Measurements from ENCODE around the gene HADHB. TPM values are rescaled to one million over a fixed set of nuclear protein-coding genes. Genes with fewer than 3 reads are reported as not detected.
A peak's percentile ranks its signal among the peaks of the same experiment; 100 is the strongest.
"Not testable (repeated sequence)": the region's sequence is repeated elsewhere in the genome, so short reads cannot be mapped to it uniquely, and the experiment has no call there.

Gene HADHB
- total RNA-seq, 2 experiments from 2014 or later: 71.4 to 72.6 TPM

DNA sequence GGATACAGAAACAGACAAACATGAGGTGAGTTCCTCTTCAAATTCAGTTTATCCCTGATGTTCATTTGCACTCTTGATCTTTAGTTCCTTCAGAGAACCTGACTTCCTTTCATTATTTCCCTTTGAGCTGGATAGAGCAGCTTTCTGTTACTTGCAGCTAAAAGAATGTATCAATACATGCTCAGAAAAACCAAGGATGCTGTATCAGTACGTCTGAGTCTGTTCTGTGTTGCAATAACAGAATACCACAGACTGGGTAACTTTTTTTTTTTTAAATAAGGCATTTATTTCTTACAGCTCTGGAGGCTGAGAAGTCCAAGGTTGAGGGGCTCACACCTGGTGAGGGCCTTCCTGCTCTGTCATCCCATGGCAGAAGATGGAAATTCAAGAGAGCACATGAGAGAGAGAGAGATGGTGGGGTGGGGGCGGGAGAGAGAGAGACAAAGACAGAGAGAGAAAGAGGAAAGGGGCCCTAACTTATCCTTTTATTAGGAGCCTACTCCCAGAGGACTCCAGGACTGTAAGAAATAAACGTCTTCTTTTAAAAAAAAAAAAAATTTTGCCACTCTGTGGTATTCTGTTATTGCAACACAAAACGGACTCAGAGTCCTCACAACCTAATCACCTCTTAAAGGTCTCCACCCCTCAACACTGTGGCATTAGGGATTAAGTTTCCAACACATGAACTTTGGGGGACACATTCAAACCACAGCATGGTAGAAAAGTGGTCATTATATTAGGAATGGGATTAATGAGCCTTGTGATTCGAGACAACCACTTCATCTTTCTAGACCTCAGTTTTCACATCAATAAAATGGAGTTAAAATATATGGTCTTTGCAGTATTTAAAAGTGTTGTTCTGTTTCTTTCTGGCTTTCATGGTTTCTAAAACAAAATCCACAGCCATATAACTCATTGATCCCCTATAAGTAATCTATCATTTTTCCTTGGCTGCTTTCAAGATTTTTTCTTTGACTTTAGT lies 82.8 kb downstream of the HADHB start:
- Mint-ChIP-seq H3K4me3 (no peak overlapping the region), H3K9me3 (no peaks in the 10 kb centered on the region), H3K36me3 (ENCODE audit: low read depth) (no peaks in the 10 kb centered on the region), H3K27me3 (no peaks in the 10 kb centered on the region), H3K4me1 (peaks cover 43% of the 10 kb centered on the region), H3K27ac (peak overlapping the region; percentile 4)
- no peak for DNase-seq
- CTCF ChIA-PET: interaction anchor here (0.7 to 1.3 kb wide), 8 partner anchors 18 to 337 kb away, joined by 3 to 7 read pairs (median 3); partner anchors contain the start of gene SELENOI
- POLR2A ChIA-PET: interaction anchor here (0.6 to 3.8 kb wide), 4 partner anchors 19 to 91 kb away, joined by 3 to 18 read pairs (median 4); partner anchors contain the start of genes ADGRF3 and SELENOI

DNA sequence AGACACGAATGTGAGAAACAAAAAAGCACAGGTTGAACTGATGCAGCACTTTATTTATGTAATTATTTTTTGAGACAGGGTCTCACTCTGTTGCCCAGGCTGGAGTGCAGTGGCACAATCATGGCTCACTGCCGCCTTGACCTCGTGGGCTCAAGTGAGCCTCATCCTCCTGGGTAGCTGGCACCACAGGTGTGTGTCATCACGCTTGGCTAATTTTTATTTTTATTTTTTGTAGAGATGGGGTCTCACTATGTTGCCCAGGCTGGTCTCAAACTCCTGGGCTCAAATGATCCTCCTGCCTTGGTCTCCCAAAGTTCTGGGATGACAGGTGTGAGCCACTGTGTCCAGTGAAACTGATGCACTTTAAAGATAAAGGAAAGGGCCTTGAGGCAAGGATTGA lies 84.3 kb downstream of the HADHB start:
- H3K27me3 Mint-ChIP-seq; H3K36me3 Mint-ChIP-seq (ENCODE audit: low read depth); H3K27ac Mint-ChIP-seq; DNase-seq; H3K9me3 Mint-ChIP-seq; H3K4me3 Mint-ChIP-seq; POLR2A ChIA-PET: not testable (repeated sequence)
- H3K4me1 Mint-ChIP-seq: peaks cover 43% of the 10 kb centered on the region
- CTCF ChIA-PET: interaction anchor here (1.0 to 3.5 kb wide), 6 partner anchors 8 to 378 kb away, joined by 4 to 15 read pairs (median 8); partner anchors contain the start of genes ADGRF3, HADHB and SELENOI

DNA sequence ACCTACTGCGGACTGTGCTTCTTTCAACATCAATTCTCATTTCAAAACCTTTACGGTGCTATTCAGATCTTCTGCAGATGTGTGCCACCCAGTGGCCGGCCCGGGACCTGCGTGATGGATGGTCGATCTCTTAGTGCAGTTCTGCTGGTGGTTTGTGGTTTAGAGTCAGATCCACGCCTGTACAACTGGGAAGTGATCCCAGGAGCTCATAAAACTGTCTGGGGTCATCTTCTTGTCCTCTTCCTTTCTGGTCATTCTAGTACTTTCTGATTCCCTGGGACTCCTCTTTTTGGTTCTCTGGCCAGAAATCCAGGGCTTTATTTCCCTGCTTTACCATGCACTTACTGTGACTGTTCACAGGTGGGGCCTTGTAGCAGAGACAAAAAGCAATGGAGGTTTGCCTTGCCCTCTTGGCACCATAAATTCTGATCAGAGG lies 85.4 kb downstream of the HADHB start:
- Mint-ChIP-seq H3K27me3 (no peaks in the 10 kb centered on the region), H3K9me3 (no peaks in the 10 kb centered on the region), H3K36me3 (ENCODE audit: low read depth) (no peaks in the 10 kb centered on the region), H3K4me3 (no peak overlapping the region), H3K4me1 (peaks cover 41% of the 10 kb centered on the region), H3K27ac (no peak overlapping the region)
- CTCF ChIA-PET: interaction anchor here (0.5 to 3.5 kb wide), 16 partner anchors 9 to 758 kb away, joined by 3 to 15 read pairs (median 4); partner anchors contain the start of genes ADGRF3, HADHB and SELENOI
- peak; percentile 88 for DNase-seq
- POLR2A ChIA-PET: interaction anchor here (1.1 to 1.4 kb wide), 2 partner anchors 87 to 297 kb away, joined by 3 to 4 read pairs; no protein-coding TSS in a partner anchor

DNA sequence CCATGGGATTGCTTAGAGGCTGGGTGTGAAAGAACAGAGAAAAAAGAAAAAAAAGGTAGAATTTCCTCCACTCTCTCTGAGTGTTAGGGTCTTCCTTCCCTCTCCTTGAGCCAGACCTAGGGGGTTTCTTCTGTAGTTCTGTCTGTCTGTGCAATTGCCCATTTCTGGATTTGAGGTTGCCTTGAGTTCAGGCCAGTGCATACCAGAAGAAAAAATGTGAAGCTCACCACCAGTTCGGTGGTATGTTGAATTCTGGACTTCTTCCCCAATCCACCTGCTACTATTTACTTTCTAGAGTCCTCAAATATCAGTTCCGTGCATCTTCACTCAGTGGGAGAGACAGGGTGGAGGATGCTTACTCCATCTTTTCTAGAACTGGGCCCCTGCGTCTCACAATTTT lies 85.9 kb downstream of the HADHB start:
- Mint-ChIP-seq H3K36me3 (ENCODE audit: low read depth) (no peaks in the 10 kb centered on the region), H3K27me3 (no peaks in the 10 kb centered on the region), H3K4me3 (no peak overlapping the region), H3K9me3 (no peaks in the 10 kb centered on the region), H3K27ac (no peak overlapping the region), H3K4me1 (peaks cover 40% of the 10 kb centered on the region)
- POLR2A ChIA-PET: interaction anchor here (1.4 kb wide), 2 partner anchors 31 to 297 kb away, joined by 3 to 4 read pairs; no protein-coding TSS in a partner anchor
- DNase-seq: no peak
- CTCF ChIA-PET: interaction anchor here (0.5 to 3.5 kb wide), 15 partner anchors 9 to 464 kb away, joined by 3 to 15 read pairs (median 3); partner anchors contain the start of genes ADGRF3, HADHB and SELENOI

DNA sequence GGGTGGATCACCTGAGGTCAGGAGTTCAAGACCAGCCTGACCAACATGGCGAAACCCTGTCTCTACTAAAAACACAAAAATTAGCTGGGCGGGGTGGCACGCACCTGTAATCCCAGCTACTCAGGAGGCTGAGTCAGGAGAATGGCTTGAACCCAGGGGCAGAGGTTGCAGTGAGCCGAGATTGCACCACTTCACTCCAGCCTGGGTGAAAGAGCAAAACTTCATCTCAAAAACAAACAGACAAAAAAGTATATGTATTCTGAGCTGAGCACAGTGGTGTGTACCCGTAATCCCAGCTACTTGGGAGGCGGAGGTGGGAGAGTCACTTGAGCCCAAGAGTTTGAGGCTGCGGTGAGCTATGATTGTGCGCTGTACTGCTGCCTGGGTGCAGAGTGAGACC lies 86.6 kb downstream of the HADHB start:
- not testable (repeated sequence) for H3K9me3 Mint-ChIP-seq
- CTCF ChIA-PET: interaction anchor here (1.1 to 3.5 kb wide), 7 partner anchors 10 to 341 kb away, joined by 3 to 15 read pairs (median 5); partner anchors contain the start of genes ADGRF3, HADHB and SELENOI

DNA sequence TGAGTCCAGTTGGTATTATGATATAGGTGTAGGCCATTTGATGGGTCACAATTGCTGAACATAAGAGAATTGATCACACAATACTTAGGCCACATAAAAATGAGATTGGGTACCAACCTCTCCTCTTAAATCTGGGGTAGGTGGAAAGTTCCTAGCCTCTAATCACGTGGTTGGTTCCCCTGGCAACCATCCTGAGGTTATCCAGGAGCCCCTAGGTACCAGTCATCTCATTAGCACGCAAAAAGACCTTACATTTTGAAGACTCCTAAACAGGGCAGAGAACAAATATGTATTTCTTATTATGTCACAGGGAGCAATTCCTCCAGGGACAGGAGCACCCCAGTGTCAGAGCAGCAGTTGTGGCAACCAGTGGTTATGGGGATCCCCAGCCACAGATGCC lies 88.6 kb downstream of the HADHB start:
- Mint-ChIP-seq H3K27ac (no peak overlapping the region), H3K4me1 (peaks cover 26% of the 10 kb centered on the region), H3K4me3 (no peak overlapping the region), H3K9me3 (no peaks in the 10 kb centered on the region), H3K36me3 (ENCODE audit: low read depth) (no peaks in the 10 kb centered on the region), H3K27me3 (no peaks in the 10 kb centered on the region)
- CTCF ChIA-PET: no interaction called here
- POLR2A ChIA-PET: interaction anchor here (1.6 kb wide), 1 partner anchor 13 kb away, joined by 4 read pairs; the partner anchor contains the start of gene ADGRF3
- DNase-seq: no peak

More for the DNA sequence above, 86.6 kb downstream of the HADHB start:
- H3K4me3 Mint-ChIP-seq; H3K36me3 Mint-ChIP-seq (ENCODE audit: low read depth); H3K27me3 Mint-ChIP-seq; DNase-seq; H3K27ac Mint-ChIP-seq: not testable (repeated sequence)
- POLR2A ChIA-PET: interaction anchor here (1.1 to 1.4 kb wide), 4 partner anchors 14 to 298 kb away, joined by 3 to 4 read pairs (median 3); partner anchors contain the start of gene SELENOI
- H3K4me1 Mint-ChIP-seq: peaks cover 37% of the 10 kb centered on the region

DNA sequence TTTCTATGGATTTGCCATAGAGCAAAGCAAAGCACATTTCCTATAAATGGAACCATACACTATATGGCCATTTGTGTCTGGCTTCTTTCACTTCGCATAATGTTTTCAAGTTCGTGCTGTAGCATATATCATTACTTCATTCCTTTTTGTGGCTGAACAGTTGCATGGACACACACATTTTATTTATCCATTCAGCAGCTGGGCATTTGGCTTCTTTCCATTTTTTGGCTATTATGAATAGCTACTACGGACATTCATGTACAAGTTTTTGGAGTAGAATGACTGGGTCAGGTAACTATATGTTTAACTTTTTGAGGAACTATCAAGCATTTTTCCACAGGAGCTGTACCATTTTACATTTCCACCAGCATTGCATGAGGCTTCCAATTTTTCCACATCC lies 90.5 kb downstream of the HADHB start:
- H3K27ac Mint-ChIP-seq: no peak overlapping the region
- ChIA-PET CTCF (no interaction called here), POLR2A (interaction anchor here (2.1 to 4.3 kb wide), 2 partner anchors 10 to 12 kb away, joined by 8 to 24 read pairs; partner anchors contain the start of genes ADGRF3 and SELENOI)
- no peak for DNase-seq
- peaks cover 12% of the 10 kb centered on the region for H3K4me1 Mint-ChIP-seq
- no peak overlapping the region for H3K4me3 Mint-ChIP-seq
- H3K36me3 Mint-ChIP-seq (ENCODE audit: low read depth): peaks cover 3% of the 10 kb centered on the region
- no peaks in the 10 kb centered on the region for H3K27me3 Mint-ChIP-seq
- H3K9me3 Mint-ChIP-seq: no peaks in the 10 kb centered on the region

DNA sequence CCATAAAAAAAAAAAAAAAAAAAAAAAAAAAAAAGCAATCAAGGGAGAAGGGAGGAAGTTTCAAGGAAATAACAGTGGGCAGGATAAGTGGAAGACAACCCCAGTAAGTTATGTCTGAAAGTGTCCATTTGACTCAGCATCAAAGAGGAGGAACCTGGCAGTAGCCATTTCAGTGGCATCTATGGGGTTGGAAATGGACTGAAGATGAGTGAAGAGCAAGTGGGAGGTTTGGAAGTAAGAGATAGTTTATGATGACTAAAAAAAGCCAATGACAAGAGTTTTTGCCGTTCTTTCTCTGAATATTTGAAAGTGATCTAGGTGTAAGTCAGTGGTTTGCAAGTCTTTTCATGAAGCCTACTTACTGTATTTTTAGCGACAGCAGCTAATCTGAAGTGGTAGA lies 92.0 kb downstream of the HADHB start:
- CTCF ChIA-PET: no interaction called here
- Mint-ChIP-seq H3K36me3 (ENCODE audit: low read depth) (peaks cover 5% of the 10 kb centered on the region), H3K4me3 (no peak overlapping the region)

DNA sequence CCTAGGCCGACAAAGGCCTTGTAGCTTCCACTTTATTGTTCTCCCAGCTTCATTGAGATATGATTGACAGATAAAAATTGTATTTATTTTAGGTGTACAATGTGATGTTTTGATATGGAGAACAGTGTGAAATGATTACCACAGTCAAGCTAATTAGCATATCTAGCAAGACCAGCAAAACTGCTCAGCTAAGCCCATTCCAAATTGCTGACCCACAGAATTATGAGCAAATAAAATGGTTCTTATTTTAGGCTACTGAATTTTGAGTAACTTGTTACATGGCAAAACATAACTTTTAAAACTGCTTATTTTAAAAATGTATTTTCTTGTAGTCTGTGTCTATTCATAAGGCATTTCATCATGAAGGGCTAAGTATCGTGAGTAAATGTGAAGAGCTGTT lies 92.6 kb downstream of the HADHB start:
- no peak for DNase-seq
- H3K27me3 Mint-ChIP-seq: no peaks in the 10 kb centered on the region
- H3K4me1 Mint-ChIP-seq: peaks cover 11% of the 10 kb centered on the region
- POLR2A ChIA-PET: interaction anchor here (2.1 to 4.3 kb wide), 2 partner anchors 8 to 10 kb away, joined by 8 to 24 read pairs; partner anchors contain the start of genes ADGRF3 and SELENOI
- no peak overlapping the region for H3K4me3 Mint-ChIP-seq
- peaks cover 5% of the 10 kb centered on the region for H3K36me3 Mint-ChIP-seq (ENCODE audit: low read depth)
- H3K9me3 Mint-ChIP-seq: no peaks in the 10 kb centered on the region
- CTCF ChIA-PET: no interaction called here
- no peak overlapping the region for H3K27ac Mint-ChIP-seq

More for the DNA sequence above, 92.0 kb downstream of the HADHB start:
- H3K4me1 Mint-ChIP-seq: peaks cover 11% of the 10 kb centered on the region
- no peaks in the 10 kb centered on the region for H3K27me3 Mint-ChIP-seq
- no peaks in the 10 kb centered on the region for H3K9me3 Mint-ChIP-seq
- POLR2A ChIA-PET: interaction anchor here (2.1 to 4.3 kb wide), 2 partner anchors 8 to 11 kb away, joined by 8 to 24 read pairs; partner anchors contain the start of genes ADGRF3 and SELENOI
- no peak for DNase-seq
- no peak overlapping the region for H3K27ac Mint-ChIP-seq

Other genes with a start within 250 kb of the HADHB start
- gene RAB10, start 210.9 kb upstream of the HADHB start, total RNA-seq: 100 to 1,000 TPM; 116 to 117 TPM
- gene GAREM2, start 71.9 kb upstream of the HADHB start, total RNA-seq: 1 to 10 TPM; 1.6 to 3.5 TPM
- 100 to 1,000 TPM; 108 to 110 TPM for gene HADHA, start 307 bp upstream of the HADHB start, total RNA-seq
- 10 to 100 TPM; 22.9 to 31.4 TPM for gene SELENOI, start 101.2 kb downstream of the HADHB start, total RNA-seq
- 1 to 10 TPM; 2.3 to 2.5 TPM for gene ADGRF3, start 101.8 kb downstream of the HADHB start, total RNA-seq
- gene DRC1, start 157.0 kb downstream of the HADHB start, total RNA-seq: not detected
- gene OTOF, start 233.2 kb downstream of the HADHB start, total RNA-seq: 10 to 100 TPM; 22.2 to 23.7 TPM